Adrenal gland (tissue), 5 donors: ENCODE measurements around the gene WWOX.

Experiments
- POLR2A ChIP-seq, 2 donors: fragments of 450-650 bp; IDR thresholded peaks; one replicate each; pipeline ENCODE4 v1.6.1; 2017; ENCODE audit warnings: antibody characterized with exemption in 2 of 2, mild to moderate bottlenecking in 2 of 2, moderate library complexity in 1 of 2
- TF ChIP-seq, protein P1 (sequence below), 6 experiments: fragments of 450-650 bp in 4 of 6; fragments of 200-600 bp in 2 of 6; sonication (generic) in 1 of 6; IDR thresholded peaks; 1 replicate in 5 of 6; 2 replicates in 1 of 6; pipeline versions ENCODE4 v1.5.1 to v1.8.0; 2016 to 2021; ENCODE audit warnings: antibody characterized with exemption in 6 of 6, mild to moderate bottlenecking in 2 of 6, moderate library complexity in 1 of 6
- donor health status: DM: no; HTN: no; CAD: no.

DNA sequence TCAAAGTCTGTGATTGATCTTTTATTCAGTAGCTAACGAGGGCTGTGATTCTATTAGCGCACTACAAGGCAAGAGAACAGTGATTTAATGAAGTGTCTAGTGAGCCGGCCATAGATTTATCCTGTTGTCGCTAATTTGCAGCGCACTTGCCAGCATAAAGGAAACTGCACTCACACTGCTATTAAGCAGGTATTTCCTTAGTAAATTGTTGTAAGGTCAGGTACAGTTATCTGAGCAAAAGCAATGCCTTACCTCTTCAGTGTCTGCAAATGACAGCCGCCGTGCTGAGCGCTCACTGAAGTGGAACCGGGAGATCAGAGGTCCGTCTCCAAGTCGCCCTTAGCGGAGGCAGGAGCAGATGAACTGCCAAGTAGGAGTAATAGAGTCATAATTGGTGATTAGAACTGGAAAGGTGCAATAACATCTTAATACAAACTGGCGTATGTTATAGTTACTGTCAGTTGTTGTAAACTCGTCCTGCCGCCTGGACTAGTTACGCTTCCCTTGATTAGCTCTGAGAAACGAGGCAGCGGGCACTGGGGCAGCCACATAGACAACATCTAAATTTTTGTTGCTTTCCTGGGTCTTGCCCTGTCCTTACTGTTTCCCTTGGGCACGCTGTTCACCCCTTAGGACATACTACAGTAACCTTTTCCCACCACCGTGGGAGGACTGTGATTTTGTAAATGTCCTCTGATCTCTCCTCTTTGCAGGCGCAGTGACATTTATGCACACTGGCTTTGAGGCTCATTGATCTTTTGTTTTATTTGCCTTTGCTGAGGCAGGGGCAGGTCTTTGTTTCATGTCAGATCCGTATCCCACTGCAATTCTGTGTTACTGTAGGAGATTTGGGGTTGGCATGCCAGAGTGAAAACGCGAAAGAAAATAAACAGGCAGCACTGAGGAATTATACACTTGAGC is 363.1 kb downstream of the WWOX start:
- TF ChIP-seq, protein P1, sequence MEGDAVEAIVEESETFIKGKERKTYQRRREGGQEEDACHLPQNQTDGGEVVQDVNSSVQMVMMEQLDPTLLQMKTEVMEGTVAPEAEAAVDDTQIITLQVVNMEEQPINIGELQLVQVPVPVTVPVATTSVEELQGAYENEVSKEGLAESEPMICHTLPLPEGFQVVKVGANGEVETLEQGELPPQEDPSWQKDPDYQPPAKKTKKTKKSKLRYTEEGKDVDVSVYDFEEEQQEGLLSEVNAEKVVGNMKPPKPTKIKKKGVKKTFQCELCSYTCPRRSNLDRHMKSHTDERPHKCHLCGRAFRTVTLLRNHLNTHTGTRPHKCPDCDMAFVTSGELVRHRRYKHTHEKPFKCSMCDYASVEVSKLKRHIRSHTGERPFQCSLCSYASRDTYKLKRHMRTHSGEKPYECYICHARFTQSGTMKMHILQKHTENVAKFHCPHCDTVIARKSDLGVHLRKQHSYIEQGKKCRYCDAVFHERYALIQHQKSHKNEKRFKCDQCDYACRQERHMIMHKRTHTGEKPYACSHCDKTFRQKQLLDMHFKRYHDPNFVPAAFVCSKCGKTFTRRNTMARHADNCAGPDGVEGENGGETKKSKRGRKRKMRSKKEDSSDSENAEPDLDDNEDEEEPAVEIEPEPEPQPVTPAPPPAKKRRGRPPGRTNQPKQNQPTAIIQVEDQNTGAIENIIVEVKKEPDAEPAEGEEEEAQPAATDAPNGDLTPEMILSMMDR (IDR thresholded peaks at IDR 0.05): no peak
- TF ChIP-seq POLR2A (IDR thresholded peaks at IDR 0.05): no peak
